ENCODE data around the gene SHANK3.
"Not testable (repeated sequence)": the region's sequence is repeated elsewhere in the genome, so short reads cannot be mapped to it uniquely, and the experiment has no call there.

Gene SHANK3

GRCh38 chr22:50640857-50641647 lies 31.6 kb upstream of the SHANK3 start:
- TF ChIP-seq CTCF (conservative IDR thresholded peaks at IDR 0.05; ENCODE audit: low read depth, low read length) = no peak
- H3K4me3 ChIP-seq (ENCODE audit: low read depth, low read length) = no peak overlapping the region
- no peak for DNase-seq (ENCODE audit: low read depth)

- H3K4me3 ChIP-seq (ENCODE audit: low read depth, low read length) = peak overlapping the region; percentile 12
- TF ChIP-seq CTCF (conservative IDR thresholded peaks at IDR 0.05; ENCODE audit: low read depth, low read length) = peak; percentile 77
- peak; percentile 74 for DNase-seq (ENCODE audit: low read depth)
These were observed 30.7 kb upstream of the SHANK3 start for GRCh38 chr22:50641696-50642607.

GRCh38 chr22:50643021-50643820 lies 29.4 kb upstream of the SHANK3 start:
- not testable (repeated sequence) for H3K4me3 ChIP-seq (ENCODE audit: low read depth, low read length); DNase-seq (ENCODE audit: low read depth)

GRCh38 chr22:50643821-50644101 lies 28.9 kb upstream of the SHANK3 start:
- not testable (repeated sequence) for DNase-seq (ENCODE audit: low read depth); H3K4me3 ChIP-seq (ENCODE audit: low read depth, low read length)

GRCh38 chr22:50653256-50653655 lies 19.4 kb upstream of the SHANK3 start:
- no peak for TF ChIP-seq CTCF (conservative IDR thresholded peaks at IDR 0.05; ENCODE audit: low read depth, low read length)
- no peak for DNase-seq (ENCODE audit: low read depth)
- H3K4me3 ChIP-seq (ENCODE audit: low read depth, low read length) = no peak overlapping the region

GRCh38 chr22:50654664-50655063 lies 18.0 kb upstream of the SHANK3 start:
- DNase-seq (ENCODE audit: low read depth); H3K4me3 ChIP-seq (ENCODE audit: low read depth, low read length): not testable (repeated sequence)

- H3K4me3 ChIP-seq (ENCODE audit: low read depth, low read length) = no peak overlapping the region
- DNase-seq (ENCODE audit: low read depth) = peak; percentile 32
These were observed 16.2 kb upstream of the SHANK3 start for GRCh38 chr22:50656122-50657070.

More at GRCh38 chr22:50656122-50657070, 16.2 kb upstream of the SHANK3 start:
- no peak for TF ChIP-seq CTCF (conservative IDR thresholded peaks at IDR 0.05; ENCODE audit: low read depth, low read length)
